Rectal smooth muscle tissue (tissue), 1 donor: ENCODE measurements around the gene BTBD9.
A peak's percentile ranks its signal among the peaks of the same experiment; 100 is the strongest.

Source experiments
- H3K27ac ChIP-seq: one replicate; pipeline ENCODE4 v1.7.0; 2013; ENCODE audit warnings: low read depth, low read length, inconsistent platforms
- H3K27me3 ChIP-seq: one replicate; pipeline ENCODE4 v1.7.0; 2013; ENCODE audit warnings: low read length; ENCODE audit not compliant: control insufficient read depth, insufficient read depth
- H3K36me3 ChIP-seq: one replicate; pipeline ENCODE4 v1.7.0; 2013; ENCODE audit warnings: low read length; ENCODE audit not compliant: control insufficient read depth, insufficient read depth
- H3K4me1 ChIP-seq: one replicate; pipeline ENCODE4 v1.7.0; 2013; ENCODE audit warnings: low read length; ENCODE audit not compliant: control insufficient read depth, insufficient read depth
- H3K4me3 ChIP-seq: one replicate; pipeline ENCODE4 v1.7.0; 2013; ENCODE audit warnings: low read length
- H3K9ac ChIP-seq: one replicate; pipeline ENCODE4 v1.7.0; 2013; ENCODE audit warnings: low read length

BTBD9 gene

GRCh38 chr6:38639498-38640215 lies at the start of gene BTBD9:
BTBD9 (minus strand) TSS chr6:38639929.
- H3K27ac ChIP-seq = peak within 1 kb of the TSS; percentile 96
- peak within 1 kb of the TSS; percentile 98 for H3K9ac ChIP-seq
- no peaks in the 10 kb centered on the region for H3K36me3 ChIP-seq
- no peaks in the 10 kb centered on the region for H3K27me3 ChIP-seq
- H3K4me3 ChIP-seq = peak within 1 kb of the TSS; percentile 92
- peaks cover 11% of the 10 kb centered on the region for H3K4me1 ChIP-seq

DNA sequence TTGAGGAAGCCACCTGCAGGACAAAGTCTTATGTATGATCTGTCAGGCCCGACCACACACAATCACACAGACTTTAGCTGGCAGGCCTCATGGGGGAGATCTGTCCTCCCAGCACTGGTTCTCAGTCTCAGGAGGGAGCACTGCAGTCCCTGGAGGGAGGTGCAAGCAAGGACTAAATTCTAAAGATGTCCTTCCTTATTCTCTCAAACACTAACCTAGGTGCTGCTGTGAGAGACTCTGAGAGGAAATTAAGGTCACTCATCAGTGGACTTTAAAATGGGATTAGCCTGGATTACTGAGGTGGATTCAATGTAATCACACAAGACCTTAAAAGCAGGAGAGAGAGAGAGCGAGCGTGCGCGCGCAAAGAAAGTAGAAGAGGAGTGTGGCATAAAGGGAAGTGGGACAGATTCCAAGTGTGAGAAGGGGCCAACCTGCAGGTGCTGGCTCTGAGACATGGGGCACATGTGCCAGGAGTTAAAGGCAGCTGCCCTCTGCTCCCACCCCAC lies 48.9 kb upstream of the BTBD9 start:
- no peak overlapping the region for H3K4me3 ChIP-seq
- peaks cover 3% of the 10 kb centered on the region for H3K36me3 ChIP-seq
- H3K9ac ChIP-seq = no peak overlapping the region
- no peaks in the 10 kb centered on the region for H3K4me1 ChIP-seq
- H3K27me3 ChIP-seq = no peaks in the 10 kb centered on the region
- H3K27ac ChIP-seq = no peak overlapping the region

GRCh38 chr6:38687549-38687948 lies 47.8 kb upstream of the BTBD9 start:
- H3K4me3 ChIP-seq = no peak overlapping the region
- no peak overlapping the region for H3K27ac ChIP-seq
- H3K36me3 ChIP-seq = peaks cover 3% of the 10 kb centered on the region

DNA sequence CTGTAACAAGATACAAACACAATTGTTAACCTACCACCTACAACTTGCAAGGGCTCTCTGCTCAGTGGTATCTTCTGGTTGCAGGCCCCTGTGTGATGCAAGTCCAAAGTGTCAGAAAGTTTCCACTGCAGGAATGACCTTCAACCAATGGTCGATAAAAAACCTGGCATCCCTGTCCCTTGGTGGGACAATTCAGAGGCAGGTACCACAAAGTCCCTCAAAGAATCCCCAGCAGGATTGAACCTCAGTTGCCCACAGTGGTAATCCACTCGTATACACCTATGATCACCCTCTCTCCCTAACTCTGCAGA lies 47.3 kb upstream of the BTBD9 start:
- no peak overlapping the region for H3K4me3 ChIP-seq

More at GRCh38 chr6:38687549-38687948, 47.8 kb upstream of the BTBD9 start:
- Histone ChIP-seq H3K9ac (no peak overlapping the region), H3K4me1 (no peaks in the 10 kb centered on the region), H3K27me3 (no peaks in the 10 kb centered on the region)

GRCh38 chr6:38686270-38687042 lies 46.7 kb upstream of the BTBD9 start:
- H3K27ac ChIP-seq = no peak overlapping the region
- H3K9ac ChIP-seq = no peak overlapping the region
- no peaks in the 10 kb centered on the region for H3K27me3 ChIP-seq
- H3K36me3 ChIP-seq = peaks cover 3% of the 10 kb centered on the region
- H3K4me1 ChIP-seq = no peaks in the 10 kb centered on the region
- H3K4me3 ChIP-seq = no peak overlapping the region

More for the DNA sequence above, 47.3 kb upstream of the BTBD9 start:
- Histone ChIP-seq H3K27ac (no peak overlapping the region), H3K4me1 (no peaks in the 10 kb centered on the region), H3K36me3 (peaks cover 3% of the 10 kb centered on the region), H3K27me3 (no peaks in the 10 kb centered on the region), H3K9ac (no peak overlapping the region)

DNA sequence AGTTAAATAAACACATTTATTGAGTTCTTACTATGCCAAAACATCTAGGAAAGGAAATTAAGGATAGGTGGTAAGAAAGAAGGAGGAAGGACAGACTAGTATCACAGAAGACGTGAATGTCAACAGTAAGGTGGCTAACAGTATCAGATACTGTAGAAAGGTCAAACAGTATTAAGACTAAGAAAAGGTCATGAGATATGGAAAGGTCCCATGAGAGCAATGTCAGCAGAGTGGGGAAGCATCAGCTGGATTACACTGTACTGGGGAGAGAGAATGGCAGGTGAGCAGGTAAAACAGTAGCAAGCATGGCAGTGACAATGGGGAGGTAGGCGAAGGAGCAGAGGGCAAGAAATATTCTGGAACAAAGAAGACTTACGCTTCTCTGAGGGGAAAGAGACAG lies 45.2 kb upstream of the BTBD9 start:
- H3K27ac ChIP-seq = no peak overlapping the region
- H3K36me3 ChIP-seq = peaks cover 3% of the 10 kb centered on the region

DNA sequence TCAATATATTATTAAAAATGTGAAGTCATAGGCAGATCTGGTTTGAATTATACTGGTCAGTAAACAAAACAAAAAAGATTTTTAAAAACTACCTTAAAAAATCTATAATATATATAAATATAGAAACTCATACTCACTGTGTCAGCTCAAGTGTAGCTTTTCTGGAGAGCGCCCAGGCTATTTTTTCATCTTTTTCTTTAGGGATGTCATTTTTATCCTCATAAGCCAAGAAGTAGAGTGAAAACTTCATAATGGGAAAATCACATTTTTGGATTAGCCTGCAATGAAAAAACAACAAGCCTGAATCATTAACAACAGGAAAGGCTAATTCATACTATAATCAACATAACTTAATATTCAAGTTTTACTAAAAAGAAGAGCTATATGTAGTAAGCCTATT lies 44.5 kb upstream of the BTBD9 start:
- H3K36me3 ChIP-seq = peaks cover 3% of the 10 kb centered on the region
- no peak overlapping the region for H3K9ac ChIP-seq
- no peaks in the 10 kb centered on the region for H3K4me1 ChIP-seq
- no peak overlapping the region for H3K27ac ChIP-seq
- no peak overlapping the region for H3K4me3 ChIP-seq
- no peaks in the 10 kb centered on the region for H3K27me3 ChIP-seq

More for the DNA sequence above, 45.2 kb upstream of the BTBD9 start:
- Histone ChIP-seq H3K27me3 (no peaks in the 10 kb centered on the region), H3K4me1 (no peaks in the 10 kb centered on the region), H3K4me3 (no peak overlapping the region), H3K9ac (no peak overlapping the region)

GRCh38 chr6:38681850-38682249 lies 42.1 kb upstream of the BTBD9 start:
- H3K27ac ChIP-seq = no peak overlapping the region

DNA sequence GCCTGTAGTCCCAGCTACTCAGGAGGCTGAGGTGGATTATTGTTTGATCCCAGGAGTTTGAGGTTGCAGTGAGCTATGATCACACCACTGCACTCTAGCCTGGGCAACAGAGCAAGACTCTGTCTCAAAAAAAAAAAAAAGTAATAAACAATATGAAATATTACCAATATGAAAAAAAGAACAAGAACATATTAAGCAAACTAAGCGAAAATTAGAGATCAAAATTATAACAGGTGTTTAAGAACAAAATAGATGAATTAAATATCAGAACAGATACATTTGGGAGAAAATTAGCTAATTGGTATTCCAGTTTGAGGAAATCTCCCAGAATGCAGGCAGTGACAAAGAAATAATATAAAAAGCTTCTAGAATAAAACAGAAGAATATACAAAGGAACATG lies 39.9 kb upstream of the BTBD9 start:
- no peak overlapping the region for H3K27ac ChIP-seq
- H3K36me3 ChIP-seq = peaks cover 5% of the 10 kb centered on the region
- H3K4me3 ChIP-seq = no peak overlapping the region
- H3K4me1 ChIP-seq = no peaks in the 10 kb centered on the region
- H3K9ac ChIP-seq = no peak overlapping the region
- H3K27me3 ChIP-seq = no peaks in the 10 kb centered on the region

More at GRCh38 chr6:38681850-38682249, 42.1 kb upstream of the BTBD9 start:
- no peak overlapping the region for H3K4me3 ChIP-seq
- H3K27me3 ChIP-seq = no peaks in the 10 kb centered on the region
- no peaks in the 10 kb centered on the region for H3K4me1 ChIP-seq
- H3K9ac ChIP-seq = no peak overlapping the region
- peaks cover 3% of the 10 kb centered on the region for H3K36me3 ChIP-seq

DNA sequence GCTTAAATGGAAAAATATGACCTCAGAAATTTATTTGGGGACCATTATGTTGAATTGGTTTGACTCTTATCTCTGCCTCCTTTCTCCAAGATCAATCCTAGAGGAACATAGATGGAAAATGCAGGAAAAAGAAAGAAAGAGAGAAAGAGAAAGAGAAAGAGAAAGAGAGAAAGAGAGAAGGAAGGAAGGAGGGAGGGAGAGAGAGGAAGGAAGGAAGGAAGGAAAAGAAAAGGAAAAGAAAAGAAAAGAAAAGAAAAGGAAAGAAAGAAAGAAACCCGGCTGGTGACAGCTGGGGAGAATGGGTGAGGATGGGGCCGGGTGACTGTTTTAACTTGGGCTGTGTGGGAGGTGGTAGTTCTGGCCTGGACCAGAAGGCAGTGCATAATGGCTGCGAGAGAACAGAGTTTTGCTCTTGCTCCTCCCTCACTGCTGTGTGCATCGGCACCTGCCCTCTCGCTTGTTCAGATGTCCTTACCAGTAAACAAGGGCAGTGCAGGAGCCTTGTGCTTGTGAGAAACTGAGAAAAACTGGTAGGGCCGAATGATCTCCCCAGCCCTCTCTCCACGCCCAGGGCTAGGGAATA lies 38.5 kb upstream of the BTBD9 start:
- no peak overlapping the region for H3K4me3 ChIP-seq
- no peaks in the 10 kb centered on the region for H3K27me3 ChIP-seq
- H3K4me1 ChIP-seq = no peaks in the 10 kb centered on the region
- H3K36me3 ChIP-seq = peaks cover 5% of the 10 kb centered on the region
- no peak overlapping the region for H3K27ac ChIP-seq
- no peak overlapping the region for H3K9ac ChIP-seq

GRCh38 chr6:38676974-38677544 lies 37.3 kb upstream of the BTBD9 start:
- Histone ChIP-seq H3K4me3 (no peak overlapping the region), H3K9ac (no peak overlapping the region), H3K4me1 (no peaks in the 10 kb centered on the region), H3K27me3 (no peaks in the 10 kb centered on the region), H3K36me3 (peaks cover 5% of the 10 kb centered on the region), H3K27ac (no peak overlapping the region)

DNA sequence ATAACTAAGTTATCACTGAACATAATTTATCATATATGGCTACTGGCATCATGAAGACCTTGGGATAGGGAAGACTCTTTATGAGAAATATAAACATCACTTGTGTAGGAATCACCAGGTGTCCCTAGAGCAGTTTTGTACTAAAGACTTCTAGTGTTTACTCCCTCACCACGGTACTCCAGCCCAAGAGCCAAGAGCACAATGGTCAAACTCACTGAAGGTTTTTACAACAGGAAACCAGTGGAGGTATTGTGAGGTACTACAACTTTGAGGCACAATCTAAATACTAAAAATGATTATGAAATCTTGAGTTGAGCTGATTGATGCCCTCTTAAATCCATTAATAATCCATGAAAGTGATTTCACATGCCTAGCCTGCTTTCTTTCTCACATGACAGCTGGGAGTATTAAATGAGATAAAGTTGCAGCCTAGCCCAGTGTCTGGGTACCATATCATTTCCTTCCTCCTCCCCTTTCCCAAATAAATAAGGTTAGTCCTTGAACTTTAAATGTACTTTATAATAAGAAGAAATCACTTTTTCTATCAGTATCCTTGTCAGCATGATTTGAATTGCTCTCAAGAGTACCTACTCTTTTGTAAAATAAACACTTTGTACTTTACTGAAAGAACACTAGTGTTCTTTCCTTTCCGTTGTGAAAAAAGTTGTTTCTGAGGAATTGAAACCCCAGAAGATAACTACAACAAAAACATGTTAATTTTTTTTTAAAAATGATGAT lies 36.7 kb upstream of the BTBD9 start:
- H3K27me3 ChIP-seq = no peaks in the 10 kb centered on the region
- no peaks in the 10 kb centered on the region for H3K4me1 ChIP-seq
- no peak overlapping the region for H3K9ac ChIP-seq
- H3K27ac ChIP-seq = no peak overlapping the region
- H3K36me3 ChIP-seq = peaks cover 5% of the 10 kb centered on the region
- no peak overlapping the region for H3K4me3 ChIP-seq
